ENCODE measurements around the gene EDEM2. TPM values are rescaled to one million over a fixed set of nuclear protein-coding genes. Genes with fewer than 3 reads are reported as not detected.

EDEM2 gene
- total and polyA plus RNA-seq, 7 donors: 5.0 to 20.4 (median 8.3) TPM

DNA sequence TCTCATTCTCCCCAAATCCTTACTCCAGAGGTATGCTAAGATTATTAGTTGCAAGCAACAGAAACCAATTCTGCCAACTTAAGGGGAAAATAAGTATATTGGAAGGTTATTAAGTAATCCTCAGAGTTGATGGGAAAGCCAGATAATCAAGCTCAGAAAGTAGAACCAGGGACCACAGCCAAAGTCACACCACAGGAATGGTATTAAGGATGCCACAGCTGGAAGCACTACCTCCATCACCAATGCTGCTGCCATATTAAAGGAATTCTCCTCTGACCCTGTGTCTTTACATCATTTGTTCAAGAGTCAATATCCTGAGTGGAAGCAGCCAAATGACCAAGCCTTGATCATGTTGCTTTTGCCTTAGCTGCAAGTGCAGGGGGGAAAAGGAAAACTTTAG lies 34.6 kb upstream of the EDEM2 start:
- no peak overlapping the region for H3K27ac ChIP-seq
- H3K36me3 ChIP-seq (ENCODE audit: insufficient read depth in 1 of 2, low read depth in 1 of 2): no peaks in the 10 kb centered on the region
- no peak for ATAC-seq
- H3K4me1 ChIP-seq: no peaks in the 10 kb centered on the region
- H3K9me3 ChIP-seq: no peaks in the 10 kb centered on the region
- H3K4me3 ChIP-seq: no peak overlapping the region
- intact Hi-C loops (cut with DNase I): no loop called here
- DNase-seq: no peak
- no peak for TF ChIP-seq CTCF (IDR thresholded peaks at IDR 0.05)
- no peaks in the 10 kb centered on the region for H3K27me3 ChIP-seq (ENCODE audit: insufficient read depth in 3 of 3, low read length in 2 of 3)

DNA sequence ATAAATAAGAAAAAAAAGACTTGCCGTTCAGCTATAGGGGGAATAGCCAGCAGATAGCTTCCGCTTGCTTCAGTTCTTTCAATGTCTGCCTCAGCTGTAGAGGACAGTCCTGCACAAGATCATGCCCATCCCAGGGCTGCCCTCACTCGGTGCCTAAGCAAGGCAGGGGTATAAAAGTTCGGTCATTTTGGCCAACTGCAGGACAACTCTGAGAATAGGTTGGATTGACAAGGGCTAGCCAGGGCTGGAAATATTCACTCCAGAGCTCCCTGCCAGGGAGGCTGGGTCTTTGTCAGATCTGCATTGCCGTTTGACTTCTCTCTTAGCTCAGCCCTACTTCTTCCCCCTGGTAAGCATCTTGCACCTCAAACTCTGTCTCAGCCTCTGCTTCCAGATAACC lies 33.1 kb upstream of the EDEM2 start:
- intact Hi-C loops (cut with DNase I): no loop called here
- DNase-seq (no peak), ATAC-seq (no peak)
- Histone ChIP-seq H3K27ac (no peak overlapping the region), H3K36me3 (ENCODE audit: insufficient read depth in 1 of 2, low read depth in 1 of 2) (no peaks in the 10 kb centered on the region), H3K4me1 (no peaks in the 10 kb centered on the region), H3K9me3 (no peaks in the 10 kb centered on the region), H3K4me3 (no peak overlapping the region), H3K27me3 (ENCODE audit: insufficient read depth in 3 of 3, low read length in 2 of 3) (no peaks in the 10 kb centered on the region)
- no peak for TF ChIP-seq CTCF (IDR thresholded peaks at IDR 0.05)
- 80 to 86% (median 82%) methylated on average over 5 of the region's 5 CpGs for WGBS, 3 donors

- H3K9me3 ChIP-seq: no peaks in the 10 kb centered on the region
- H3K27ac ChIP-seq: no peak overlapping the region
- H3K27me3 ChIP-seq (ENCODE audit: insufficient read depth in 3 of 3, low read length in 2 of 3): no peaks in the 10 kb centered on the region
- no peak for TF ChIP-seq CTCF (IDR thresholded peaks at IDR 0.05)
- ATAC-seq (no peak), DNase-seq (no peak)
- 88 to 89% (median 89%) methylated on average over 11 of the region's 11 CpGs for WGBS, 3 donors
- no peaks in the 10 kb centered on the region for H3K36me3 ChIP-seq (ENCODE audit: insufficient read depth in 1 of 2, low read depth in 1 of 2)
- intact Hi-C loops (cut with DNase I): no loop called here
- no peak overlapping the region for H3K4me3 ChIP-seq
- H3K4me1 ChIP-seq: no peaks in the 10 kb centered on the region
Observed at GRCh38 chr20:35179292-35180212, 32.4 kb upstream of the EDEM2 start.

GRCh38 chr20:35176132-35176531 lies 29.0 kb upstream of the EDEM2 start:
- ATAC-seq (no peak), DNase-seq (no peak)
- intact Hi-C loops (cut with DNase I): no loop called here
- Histone ChIP-seq H3K27me3 (ENCODE audit: insufficient read depth in 3 of 3, low read length in 2 of 3) (peaks cover 0 to 2% (median 0%) of the 10 kb centered on the region in 3 donors), H3K27ac (no peak overlapping the region), H3K4me3 (no peak overlapping the region), H3K9me3 (no peaks in the 10 kb centered on the region), H3K4me1 (no peaks in the 10 kb centered on the region), H3K36me3 (ENCODE audit: insufficient read depth in 1 of 2, low read depth in 1 of 2) (no peaks in the 10 kb centered on the region)
- no peak for TF ChIP-seq CTCF (IDR thresholded peaks at IDR 0.05)
- 93 to 94% (median 93%) methylated on average over 14 of the region's 14 CpGs for WGBS, 3 donors
